Posterior vena cava (tissue), 2 donors: ENCODE results near the gene PTPRD. TPM values are rescaled to one million over a fixed set of nuclear protein-coding genes. Genes with fewer than 3 reads are reported as not detected.

Experiments
- DNase-seq: peaks from one replicate; pipeline ENCODE4 v3.0.0-alpha.2; 2020; ENCODE audit warnings: low spot score
- intact Hi-C, 2 donors: fragments of 100-400 bp; cut with DNase I; formaldehyde crosslinking; loops; one replicate each; pipeline versions ENCODE4 v1.14.1 to v1.14.2; 2022 to 2023
- total RNA-seq, 2 donors: library from RNA; stranded (reverse); fragmentation: NEBNext Ultra II Directional; extraction: Animal tissue kit (Norgen Biotek cat#: 25700); gene quantifications; one replicate each; pipeline ENCODE4 v1.2.1, GENCODE V29; 2021
- donor health status: DM: yes; HTN: yes; CAD: no.
- donor health status: DM: yes; HTN: yes; CAD: no.

Gene PTPRD
- total RNA-seq, 2 donors from 2014 or later: 21.4 to 51.2 TPM

GRCh38 chr9:10331157-10331556, 281.6 kb downstream of the PTPRD start:
- intact Hi-C loops: no loop called here
- no peak for DNase-seq

GRCh38 chr9:10282084-10282483, 330.7 kb downstream of the PTPRD start:
- DNase-seq: no peak
- intact Hi-C loops: no loop called here

DNA sequence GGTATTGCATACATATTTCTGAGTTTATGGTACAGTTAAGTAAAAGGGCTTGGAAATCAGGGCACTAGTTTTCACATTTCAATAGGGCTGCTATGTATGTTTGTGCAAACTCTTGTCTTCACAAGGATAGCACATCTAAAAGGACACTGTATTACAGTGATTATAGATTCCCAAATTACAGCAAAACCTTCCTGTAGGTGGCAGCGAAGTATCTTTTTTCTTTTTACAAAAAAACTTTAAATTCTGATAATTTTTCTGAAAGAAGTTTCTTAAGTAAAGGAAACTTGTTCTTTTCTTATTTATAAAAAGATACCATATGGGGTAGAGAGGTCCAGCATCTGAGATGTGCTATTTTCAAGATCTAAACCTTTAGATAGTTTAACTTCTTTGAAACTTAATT, 337.8 kb downstream of the PTPRD start:
- intact Hi-C loops: no loop called here
- no peak for DNase-seq

DNA sequence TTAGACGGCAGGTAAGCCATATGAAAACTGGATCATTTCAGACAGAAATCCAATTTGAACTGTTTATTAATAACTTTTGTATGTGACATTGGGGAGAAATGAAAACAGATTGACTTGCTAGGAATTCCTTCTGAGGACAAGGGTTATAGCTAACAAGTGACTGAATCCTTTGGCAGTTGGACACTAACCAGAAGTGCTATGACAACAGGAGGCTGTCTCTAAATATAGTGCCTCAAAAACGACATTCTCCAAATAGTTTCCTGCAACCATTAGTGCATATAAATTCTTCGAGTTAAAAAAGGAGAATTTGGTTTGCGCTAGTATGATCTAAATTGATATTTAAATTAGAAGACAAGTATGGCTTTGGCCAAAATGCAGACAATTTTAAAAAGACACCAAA, 338.6 kb downstream of the PTPRD start:
- intact Hi-C loops: no loop called here
- no peak for DNase-seq

DNA sequence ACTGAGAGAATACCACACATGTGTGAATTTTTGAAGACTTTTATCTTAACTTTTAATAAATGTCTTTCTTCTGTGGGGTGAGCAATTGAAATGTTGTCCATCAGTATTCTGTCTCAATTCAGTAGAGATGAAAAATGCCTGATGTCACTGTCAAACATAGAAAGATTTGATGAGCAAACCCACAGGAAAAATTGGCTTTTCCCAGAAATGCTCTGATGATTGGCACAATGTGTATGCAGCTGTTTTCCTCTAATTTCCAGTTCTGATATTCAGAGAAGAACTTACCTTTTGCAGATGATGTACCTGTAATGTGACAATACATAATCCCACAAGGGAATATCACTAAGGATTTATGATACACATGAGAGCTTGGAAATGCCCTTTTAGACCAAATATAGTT, 340.0 kb downstream of the PTPRD start:
- intact Hi-C loops: no loop called here
- DNase-seq: no peak

DNA sequence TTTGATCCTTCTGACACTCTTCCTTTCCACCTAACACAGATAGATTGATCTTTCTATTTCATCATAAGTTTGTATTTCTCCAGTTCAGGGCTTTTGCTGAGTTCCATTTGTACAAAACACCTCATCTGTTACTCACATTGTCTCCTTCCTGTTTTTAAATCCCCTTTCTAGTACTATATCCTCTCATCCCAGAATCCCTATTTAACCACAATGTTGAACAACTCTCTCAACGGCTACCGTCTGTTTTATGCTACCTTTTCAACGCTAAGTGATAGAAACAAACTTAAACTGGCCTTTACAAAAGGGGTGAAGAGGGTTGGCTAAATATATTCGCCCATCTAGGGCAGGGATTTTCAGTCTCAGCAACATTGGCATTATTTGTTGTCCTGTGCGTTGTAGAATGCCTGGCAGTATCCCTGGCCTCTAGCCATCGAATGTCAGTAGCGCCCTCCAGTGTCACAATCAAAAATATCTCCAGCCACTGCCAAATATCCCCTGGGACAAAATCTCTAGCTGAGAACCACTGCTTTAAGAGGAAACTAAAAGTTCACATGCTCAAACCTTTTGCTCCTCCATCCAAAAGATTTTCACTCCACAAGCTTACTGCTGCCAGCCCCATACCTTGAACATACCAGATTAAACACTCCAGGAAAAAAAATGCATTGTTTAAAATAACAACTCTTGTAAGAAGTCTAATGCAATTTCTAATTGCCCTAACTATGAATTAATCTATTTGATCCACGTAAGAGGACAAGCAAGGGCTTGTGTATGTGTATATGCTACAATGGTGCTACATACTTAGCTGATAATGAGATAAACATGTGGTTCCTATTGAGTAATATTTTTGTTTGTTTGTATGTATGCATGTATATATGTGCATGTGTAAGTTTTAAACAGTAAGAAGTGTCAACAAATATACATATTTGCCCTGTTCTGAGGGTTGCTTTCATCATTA, 344.0 kb downstream of the PTPRD start:
- intact Hi-C loops: no loop called here
- no peak for DNase-seq

DNA sequence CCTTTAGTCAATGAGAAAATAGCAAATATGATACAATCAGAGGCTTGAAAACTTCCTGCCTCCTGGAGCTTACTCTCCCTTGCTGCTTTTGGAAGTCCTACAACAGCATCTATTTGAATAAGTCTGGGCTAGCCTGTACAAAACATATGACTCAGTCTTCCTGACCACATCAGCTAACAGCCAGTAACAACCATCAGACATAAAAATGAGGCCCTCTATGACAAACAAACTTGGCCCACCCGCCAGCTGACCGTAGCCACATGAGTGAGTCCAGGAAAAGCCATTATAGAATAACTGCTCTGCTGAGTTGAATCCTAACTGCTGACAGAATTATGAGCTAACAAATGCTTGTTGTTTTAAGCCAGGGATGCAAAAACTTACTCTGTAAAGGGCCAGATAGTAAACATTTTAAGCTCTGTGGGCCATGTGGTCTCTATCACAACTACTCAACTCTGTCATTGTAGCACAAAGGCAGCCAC, 347.6 kb downstream of the PTPRD start:
- intact Hi-C loops: no loop called here

DNA sequence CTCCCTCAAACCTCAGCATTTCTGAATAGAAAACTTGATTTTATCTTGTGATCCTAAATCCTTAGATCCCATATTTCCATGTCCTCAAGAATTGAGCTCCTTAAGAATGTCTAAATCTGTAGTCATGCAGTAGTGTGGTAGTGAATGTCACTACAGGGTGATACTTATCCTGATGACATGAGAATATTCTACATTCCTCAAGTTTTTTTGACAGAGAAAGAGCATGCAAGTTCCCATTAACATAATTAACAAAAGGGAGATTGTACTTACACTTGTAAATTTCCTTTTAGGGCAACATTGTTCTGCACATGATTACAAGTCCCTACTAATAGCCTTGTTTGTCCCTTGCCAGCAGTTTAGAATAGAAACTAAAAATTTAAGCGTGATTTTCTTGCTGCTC, 352.3 kb downstream of the PTPRD start:
- DNase-seq: no peak
- intact Hi-C loops: no loop called here

More for the DNA sequence above, 347.6 kb downstream of the PTPRD start:
- DNase-seq: no peak

DNA sequence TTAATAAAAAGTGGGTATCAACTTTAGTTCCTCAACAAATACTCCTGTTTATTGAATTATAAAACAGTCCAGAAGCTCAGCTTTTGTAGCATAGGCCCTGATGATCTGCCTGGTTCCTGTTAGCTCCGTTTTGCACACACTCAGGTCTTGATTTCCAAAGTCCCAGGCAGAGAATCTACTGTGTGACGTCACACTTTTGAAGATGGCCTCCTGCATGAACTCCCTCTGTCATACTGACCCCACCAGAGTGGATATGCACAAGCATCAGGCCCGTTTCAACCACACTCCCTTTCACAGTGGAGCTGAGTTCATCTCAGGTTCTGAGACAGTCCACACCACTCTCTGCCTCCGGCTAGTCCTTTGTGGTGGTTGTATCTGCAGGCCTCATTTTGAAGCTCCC, 353.1 kb downstream of the PTPRD start:
- intact Hi-C loops: no loop called here
- DNase-seq: no peak

GRCh38 chr9:10255758-10256157, 357.0 kb downstream of the PTPRD start:
- intact Hi-C loops: no loop called here
- no peak for DNase-seq

GRCh38 chr9:10254338-10254737, 358.5 kb downstream of the PTPRD start:
- intact Hi-C loops: no loop called here
- no peak for DNase-seq

- intact Hi-C loops: no loop called here
- no peak for DNase-seq
Measured at GRCh38 chr9:10253341-10253740, 359.5 kb downstream of the PTPRD start.

- intact Hi-C loops: no loop called here
- DNase-seq: no peak
Measured at GRCh38 chr9:10252174-10252573, 360.6 kb downstream of the PTPRD start.

DNA sequence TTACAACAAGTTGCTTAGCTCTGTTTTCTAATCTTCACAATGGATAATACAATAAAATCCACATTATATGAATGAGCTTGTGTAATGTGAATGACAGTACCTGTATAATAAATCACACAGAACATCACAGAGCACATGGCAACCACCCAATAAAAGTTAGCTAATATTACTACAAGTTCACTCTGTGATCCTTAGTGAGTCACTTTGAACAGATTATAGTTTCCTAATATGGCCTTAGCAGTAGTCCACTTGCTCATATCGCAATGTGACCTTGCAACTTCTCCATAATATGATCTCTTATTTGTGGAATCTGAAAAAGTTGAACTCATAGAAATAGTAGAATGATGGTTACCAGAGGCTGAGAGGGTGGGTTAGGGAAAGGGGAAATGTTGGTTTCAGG, 361.3 kb downstream of the PTPRD start:
- intact Hi-C loops: no loop called here
- no peak for DNase-seq

- DNase-seq: no peak
- intact Hi-C loops: no loop called here
Measured at GRCh38 chr9:10250219-10250618, 362.6 kb downstream of the PTPRD start.

DNA sequence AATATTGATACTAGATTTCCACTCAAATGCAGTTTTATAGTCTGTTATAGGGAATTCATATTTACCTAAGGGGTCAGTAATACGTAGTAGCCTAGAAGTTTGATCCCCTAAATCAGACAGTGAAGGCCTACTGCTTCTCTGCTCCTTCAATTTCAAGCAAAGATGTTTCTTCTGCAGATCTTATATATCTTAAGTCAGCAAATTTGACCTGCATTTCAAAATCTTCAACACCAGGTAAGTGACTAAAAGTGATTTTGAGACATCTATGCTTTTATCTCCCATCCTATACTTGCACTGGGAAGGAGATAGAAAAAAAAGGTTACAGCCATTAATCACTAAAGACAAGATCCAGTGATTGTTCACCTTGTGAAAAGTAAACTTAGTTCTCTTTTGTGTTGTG, 363.9 kb downstream of the PTPRD start:
- intact Hi-C loops: no loop called here

GRCh38 chr9:10242255-10242654, 370.5 kb downstream of the PTPRD start:
- intact Hi-C loops: no loop called here
- DNase-seq: no peak

More for the DNA sequence above, 363.9 kb downstream of the PTPRD start:
- no peak for DNase-seq

- intact Hi-C loops: no loop called here
- no peak for DNase-seq
Measured at GRCh38 chr9:10238087-10238486, 374.7 kb downstream of the PTPRD start.

DNA sequence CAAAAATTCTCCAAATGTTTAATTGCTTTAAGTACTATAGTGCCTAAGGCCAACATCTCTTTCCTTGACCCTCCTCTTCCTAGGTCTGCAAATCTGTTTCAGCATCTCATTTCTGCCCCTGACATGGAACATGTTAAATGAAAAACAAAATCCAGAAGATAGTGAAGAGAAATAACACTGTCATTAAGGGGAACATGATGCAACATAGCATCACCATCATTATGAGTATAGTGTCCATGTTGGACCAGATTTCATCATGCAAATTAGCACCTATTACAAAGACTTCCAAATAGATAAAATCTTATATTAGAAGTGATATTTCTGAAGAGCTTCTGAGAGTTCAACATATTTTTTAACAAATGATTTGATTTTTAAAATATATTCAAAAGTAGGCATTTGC, 375.2 kb downstream of the PTPRD start:
- intact Hi-C loops: no loop called here
- no peak for DNase-seq

DNA sequence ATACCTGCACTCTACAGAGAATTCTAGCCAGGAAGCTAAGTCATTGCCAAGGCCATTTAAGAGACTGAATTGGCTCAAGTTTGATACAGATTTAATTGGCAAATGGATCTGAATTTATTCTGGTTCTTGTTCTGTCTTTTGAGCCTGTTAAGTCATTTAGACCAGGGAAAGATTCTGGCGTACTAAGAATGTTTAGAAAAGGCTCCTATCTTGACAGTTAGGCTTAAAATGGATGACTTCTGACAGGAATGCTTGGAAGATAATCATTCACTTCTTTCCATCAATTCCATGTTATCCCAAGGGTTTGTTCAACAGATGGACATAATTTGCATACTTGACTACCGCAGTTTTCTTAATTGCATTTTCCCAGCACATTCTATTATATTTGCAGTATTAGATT, 376.6 kb downstream of the PTPRD start:
- no peak for DNase-seq
- intact Hi-C loops: no loop called here

DNA sequence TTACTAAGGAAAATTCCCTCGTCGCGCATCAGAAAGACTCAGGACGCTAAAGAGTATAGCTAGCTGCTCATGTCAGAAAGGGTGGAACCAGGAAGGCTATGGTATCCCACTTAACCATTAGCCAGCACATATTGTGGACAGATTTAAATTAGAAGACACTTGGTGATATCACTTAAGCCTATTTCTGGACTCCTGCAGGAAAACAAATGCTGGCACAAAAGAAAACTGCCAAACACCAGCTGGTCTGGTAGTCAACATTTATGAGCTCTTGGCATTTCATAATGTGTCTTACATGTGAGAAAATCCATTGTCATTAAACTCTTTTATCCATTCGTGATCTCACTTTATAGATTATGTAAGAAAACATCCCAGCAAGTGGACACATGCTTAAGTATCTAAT, 377.4 kb downstream of the PTPRD start:
- intact Hi-C loops: no loop called here
- no peak for DNase-seq
